GM23338 (cell line): ENCODE data around the gene APOA1.
A peak's percentile ranks its signal among the peaks of the same experiment; 100 is the strongest.

Experiments used
- CREB1 ChIP-seq: fragments of 250-450 bp; sonication (Bioruptor Pico); IDR thresholded peaks from 2 replicates; pipeline ENCODE4 v1.5.0; 2020; ENCODE audit warnings: low read depth, mild to moderate bottlenecking, moderate library complexity
- EZH2 ChIP-seq: fragments of 200-600 bp; sonication (generic); IDR thresholded peaks from one replicate; pipeline ENCODE4 v1.8.0; 2017; ENCODE audit warnings: antibody characterized with exemption, mild to moderate bottlenecking, low read depth; ENCODE audit not compliant: unreplicated experiment
- EZH2phosphoT487 ChIP-seq: fragments of 200-600 bp; sonication (generic); IDR thresholded peaks from one replicate; pipeline ENCODE4 v1.8.1; 2018; ENCODE audit warnings: antibody characterized with exemption; ENCODE audit not compliant: unreplicated experiment
- JUNB ChIP-seq: IDR thresholded peaks from one replicate; pipeline ENCODE4 v1.6.1; 2016; ENCODE audit warnings: antibody characterized with exemption; ENCODE audit not compliant: unreplicated experiment
- POLR2AphosphoS5 ChIP-seq: IDR thresholded peaks from 2 replicates; pipeline ENCODE4 v1.6.1; 2016; ENCODE audit warnings: antibody characterized with exemption, low read depth
- STAT1 ChIP-seq: IDR thresholded peaks from one replicate; pipeline ENCODE4 v1.6.1; 2016; ENCODE audit warnings: antibody characterized with exemption; ENCODE audit not compliant: unreplicated experiment
- ZNF331 ChIP-seq: fragments of 250-450 bp; sonication (Bioruptor Pico); IDR thresholded peaks from 2 replicates; pipeline ENCODE4 v1.5.0; 2020; ENCODE audit warnings: low read depth, mild to moderate bottlenecking, moderate library complexity
- TF ChIP-seq, protein P1 (sequence below), 2 experiments: fragments of 200-600 bp in 1 of 2; sonication (generic) in 1 of 2; conservative IDR thresholded peaks; 2 replicates each; pipeline versions ENCODE4 v1.5.1 to v1.6.1; 2016 to 2017; ENCODE audit warnings: antibody characterized with exemption in 2 of 2, low read depth in 2 of 2, mild to moderate bottlenecking in 2 of 2, moderate library complexity in 1 of 2
- TF ChIP-seq, protein P2 (sequence below): IDR thresholded peaks from one replicate; pipeline ENCODE4 v1.6.1; 2018; ENCODE audit warnings: antibody characterized with exemption; ENCODE audit not compliant: unreplicated experiment

DNA sequence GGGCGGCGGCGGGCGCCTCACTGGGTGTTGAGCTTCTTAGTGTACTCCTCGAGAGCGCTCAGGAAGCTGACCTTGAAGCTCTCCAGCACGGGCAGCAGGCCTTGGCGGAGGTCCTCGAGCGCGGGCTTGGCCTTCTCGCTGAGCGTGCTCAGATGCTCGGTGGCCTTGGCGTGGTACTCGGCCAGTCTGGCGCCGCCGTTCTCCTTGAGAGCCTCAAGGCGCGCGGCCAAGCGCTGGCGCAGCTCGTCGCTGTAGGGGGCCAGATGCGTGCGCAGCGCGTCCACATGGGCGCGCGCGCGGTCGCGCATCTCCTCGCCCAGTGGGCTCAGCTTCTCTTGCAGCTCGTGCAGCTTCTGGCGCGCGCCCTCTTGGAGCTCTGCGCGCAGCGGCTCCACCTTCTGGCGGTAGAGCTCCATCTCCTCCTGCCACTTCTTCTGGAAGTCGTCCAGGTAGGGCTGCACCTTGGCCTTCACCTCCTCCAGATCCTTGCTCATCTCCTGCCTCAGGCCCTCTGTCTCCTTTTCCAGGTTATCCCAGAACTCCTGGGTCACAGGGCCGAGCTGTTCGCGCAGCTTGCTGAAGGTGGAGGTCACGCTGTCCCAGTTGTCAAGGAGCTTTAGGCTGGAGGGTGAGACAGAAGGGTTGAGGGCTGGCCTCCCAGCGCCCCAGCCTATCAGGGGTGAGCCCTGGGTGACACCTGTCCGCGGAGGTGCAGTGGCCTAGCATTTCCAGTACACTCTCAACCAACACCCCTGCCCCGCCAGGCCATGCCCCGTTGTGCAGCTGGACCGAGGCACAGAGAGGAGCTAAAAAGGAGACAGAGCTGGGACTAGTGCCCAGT, 1.4 kb downstream of the APOA1 start:
- TF ChIP-seq, protein P1, sequence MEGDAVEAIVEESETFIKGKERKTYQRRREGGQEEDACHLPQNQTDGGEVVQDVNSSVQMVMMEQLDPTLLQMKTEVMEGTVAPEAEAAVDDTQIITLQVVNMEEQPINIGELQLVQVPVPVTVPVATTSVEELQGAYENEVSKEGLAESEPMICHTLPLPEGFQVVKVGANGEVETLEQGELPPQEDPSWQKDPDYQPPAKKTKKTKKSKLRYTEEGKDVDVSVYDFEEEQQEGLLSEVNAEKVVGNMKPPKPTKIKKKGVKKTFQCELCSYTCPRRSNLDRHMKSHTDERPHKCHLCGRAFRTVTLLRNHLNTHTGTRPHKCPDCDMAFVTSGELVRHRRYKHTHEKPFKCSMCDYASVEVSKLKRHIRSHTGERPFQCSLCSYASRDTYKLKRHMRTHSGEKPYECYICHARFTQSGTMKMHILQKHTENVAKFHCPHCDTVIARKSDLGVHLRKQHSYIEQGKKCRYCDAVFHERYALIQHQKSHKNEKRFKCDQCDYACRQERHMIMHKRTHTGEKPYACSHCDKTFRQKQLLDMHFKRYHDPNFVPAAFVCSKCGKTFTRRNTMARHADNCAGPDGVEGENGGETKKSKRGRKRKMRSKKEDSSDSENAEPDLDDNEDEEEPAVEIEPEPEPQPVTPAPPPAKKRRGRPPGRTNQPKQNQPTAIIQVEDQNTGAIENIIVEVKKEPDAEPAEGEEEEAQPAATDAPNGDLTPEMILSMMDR (conservative IDR thresholded peaks at IDR 0.05; ENCODE audit: low read depth in 2 of 2): peak; percentile 57 to 83
- TF ChIP-seq STAT1 (no peak), EZH2phosphoT487 (no peak), EZH2 (no peak), CREB1 (CRISPR knock-in tag) (no peak), ZNF331 (CRISPR knock-in tag) (no peak), POLR2AphosphoS5 (peak; percentile 75), JUNB (no peak)
- TF ChIP-seq, protein P2, sequence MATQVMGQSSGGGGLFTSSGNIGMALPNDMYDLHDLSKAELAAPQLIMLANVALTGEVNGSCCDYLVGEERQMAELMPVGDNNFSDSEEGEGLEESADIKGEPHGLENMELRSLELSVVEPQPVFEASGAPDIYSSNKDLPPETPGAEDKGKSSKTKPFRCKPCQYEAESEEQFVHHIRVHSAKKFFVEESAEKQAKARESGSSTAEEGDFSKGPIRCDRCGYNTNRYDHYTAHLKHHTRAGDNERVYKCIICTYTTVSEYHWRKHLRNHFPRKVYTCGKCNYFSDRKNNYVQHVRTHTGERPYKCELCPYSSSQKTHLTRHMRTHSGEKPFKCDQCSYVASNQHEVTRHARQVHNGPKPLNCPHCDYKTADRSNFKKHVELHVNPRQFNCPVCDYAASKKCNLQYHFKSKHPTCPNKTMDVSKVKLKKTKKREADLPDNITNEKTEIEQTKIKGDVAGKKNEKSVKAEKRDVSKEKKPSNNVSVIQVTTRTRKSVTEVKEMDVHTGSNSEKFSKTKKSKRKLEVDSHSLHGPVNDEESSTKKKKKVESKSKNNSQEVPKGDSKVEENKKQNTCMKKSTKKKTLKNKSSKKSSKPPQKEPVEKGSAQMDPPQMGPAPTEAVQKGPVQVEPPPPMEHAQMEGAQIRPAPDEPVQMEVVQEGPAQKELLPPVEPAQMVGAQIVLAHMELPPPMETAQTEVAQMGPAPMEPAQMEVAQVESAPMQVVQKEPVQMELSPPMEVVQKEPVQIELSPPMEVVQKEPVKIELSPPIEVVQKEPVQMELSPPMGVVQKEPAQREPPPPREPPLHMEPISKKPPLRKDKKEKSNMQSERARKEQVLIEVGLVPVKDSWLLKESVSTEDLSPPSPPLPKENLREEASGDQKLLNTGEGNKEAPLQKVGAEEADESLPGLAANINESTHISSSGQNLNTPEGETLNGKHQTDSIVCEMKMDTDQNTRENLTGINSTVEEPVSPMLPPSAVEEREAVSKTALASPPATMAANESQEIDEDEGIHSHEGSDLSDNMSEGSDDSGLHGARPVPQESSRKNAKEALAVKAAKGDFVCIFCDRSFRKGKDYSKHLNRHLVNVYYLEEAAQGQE: no peak
